Stimulated activated CD8-positive, alpha-beta memory T cell treated with anti-CD3 and anti-CD28 coated beads, Interleukin-15, amount 100 ng/mL, for 4 hours (primary cell): ENCODE data around the gene NCMAP.
A peak's percentile ranks its signal among the peaks of the same experiment; 100 is the strongest.

Experiments used
- DNase-seq, 2 donors: peaks; one replicate each; pipeline ENCODE4 v3.0.0-alpha.2; 2020; ENCODE audit warnings: low read depth in 2 of 2

The NCMAP gene

DNA sequence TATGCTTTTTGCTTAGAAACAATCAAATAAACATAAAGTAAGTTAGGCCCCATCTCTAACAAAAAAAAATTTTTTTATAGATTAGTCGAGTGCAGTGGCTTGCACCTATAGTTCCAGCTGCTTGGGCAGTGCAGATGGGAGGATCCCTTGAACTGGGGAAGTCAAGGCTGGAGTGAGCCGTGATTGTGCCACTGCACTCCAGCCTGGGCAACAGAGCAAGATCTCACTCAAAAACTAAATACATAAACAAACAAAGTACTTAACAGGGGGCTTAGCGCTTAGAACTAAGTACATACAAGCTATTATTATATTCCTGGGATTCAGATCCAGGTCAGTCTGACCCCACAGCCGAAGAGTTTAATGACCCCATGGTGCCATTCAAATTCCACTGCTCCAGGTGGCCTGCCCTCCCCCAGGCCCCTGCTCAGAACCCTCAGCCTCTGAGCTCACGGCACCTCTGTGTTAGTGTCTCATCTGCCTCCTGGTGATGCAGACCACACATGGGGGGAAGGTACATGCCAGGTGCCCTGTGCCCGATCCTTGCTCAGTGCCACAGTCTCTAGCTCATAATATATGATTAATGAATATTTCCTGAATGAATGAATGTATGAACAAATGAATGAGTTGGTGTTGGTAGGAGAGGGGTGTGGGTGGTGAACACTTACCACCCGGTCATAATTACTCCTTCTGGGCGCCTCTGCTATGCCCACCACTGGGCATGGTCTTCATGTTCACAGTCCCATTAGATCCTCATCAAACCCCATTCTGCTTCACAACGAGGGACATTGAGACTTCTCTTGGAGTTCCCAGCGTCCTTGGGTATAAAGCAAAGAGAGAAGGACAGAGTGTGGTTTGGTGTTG lies 14.6 kb downstream of the NCMAP start:
- DNase-seq, result no peak

DNA sequence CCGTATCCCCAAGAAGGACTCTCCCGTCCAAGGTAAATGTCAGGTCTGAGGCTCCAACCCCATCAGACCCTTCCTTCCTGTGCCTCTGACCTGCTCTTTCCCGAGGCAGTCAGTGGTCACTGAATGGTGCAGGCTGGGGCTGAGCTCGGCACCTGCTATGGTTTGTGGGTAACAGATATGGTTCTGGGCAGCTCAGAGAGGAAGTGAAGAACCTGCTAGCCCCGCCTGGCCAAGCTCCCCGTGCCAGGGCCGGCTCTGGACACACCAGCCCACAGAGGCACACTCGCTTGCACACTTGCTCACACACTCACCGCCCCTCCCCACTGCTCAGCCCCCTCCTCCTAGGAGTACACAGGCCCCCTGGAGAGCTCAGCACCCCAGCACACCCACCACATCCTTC lies 16.4 kb downstream of the NCMAP start:
- no peak for DNase-seq

DNA sequence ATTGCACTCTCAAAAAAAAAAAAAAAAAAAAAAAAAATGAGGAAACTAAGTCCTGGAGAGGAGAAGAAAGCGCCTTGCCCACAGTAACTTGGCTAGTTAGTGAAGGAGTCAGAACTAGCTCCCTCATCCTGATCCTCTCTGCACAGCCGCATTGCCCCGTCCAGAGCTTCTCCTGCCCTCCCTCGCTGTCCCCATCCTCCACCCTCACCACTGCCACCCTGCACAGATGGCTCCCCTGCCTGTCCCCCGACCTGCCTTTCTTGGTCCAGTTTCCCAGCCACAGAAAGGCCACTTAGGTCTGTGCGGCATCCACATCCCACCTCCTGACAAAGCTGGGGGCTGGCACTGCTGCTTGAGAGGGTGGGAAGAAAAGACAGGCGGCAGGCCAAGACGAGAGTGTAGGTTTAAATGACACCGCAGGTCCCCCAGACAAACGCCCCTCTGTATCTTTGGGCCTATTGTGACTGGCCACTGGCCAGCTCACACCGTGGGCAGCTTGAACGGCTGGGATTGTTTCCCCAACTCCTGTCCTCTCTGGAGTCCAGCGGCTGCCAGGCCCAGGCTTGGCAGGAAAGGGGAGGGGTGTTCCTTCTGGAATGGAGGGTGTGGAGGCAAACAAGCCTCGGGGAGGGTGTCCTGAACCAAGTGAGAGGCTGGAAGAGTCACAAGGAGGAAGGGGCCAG lies 20.2 kb downstream of the NCMAP start:
- DNase-seq, result no peak

DNA sequence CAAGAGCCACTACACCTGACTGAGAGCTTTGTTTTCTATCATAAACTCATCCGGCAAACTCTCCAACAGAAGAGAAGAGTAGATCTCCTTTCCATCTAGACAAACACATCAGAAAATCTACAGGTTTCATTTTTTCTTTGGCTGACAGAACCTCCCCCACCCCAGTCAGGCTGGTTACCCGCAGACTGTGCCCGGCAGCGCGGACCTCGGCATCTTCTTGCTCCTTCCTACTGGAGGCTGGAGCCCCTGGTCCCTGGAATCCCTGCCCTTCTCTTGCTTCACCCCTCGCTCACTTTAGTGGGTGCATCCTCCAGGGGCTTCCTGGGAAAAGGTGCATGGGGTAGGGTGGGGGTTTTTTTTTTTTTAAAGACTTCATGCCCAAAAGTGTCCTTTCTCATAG lies 23.0 kb downstream of the NCMAP start:
- DNase-seq, result no peak

DNA sequence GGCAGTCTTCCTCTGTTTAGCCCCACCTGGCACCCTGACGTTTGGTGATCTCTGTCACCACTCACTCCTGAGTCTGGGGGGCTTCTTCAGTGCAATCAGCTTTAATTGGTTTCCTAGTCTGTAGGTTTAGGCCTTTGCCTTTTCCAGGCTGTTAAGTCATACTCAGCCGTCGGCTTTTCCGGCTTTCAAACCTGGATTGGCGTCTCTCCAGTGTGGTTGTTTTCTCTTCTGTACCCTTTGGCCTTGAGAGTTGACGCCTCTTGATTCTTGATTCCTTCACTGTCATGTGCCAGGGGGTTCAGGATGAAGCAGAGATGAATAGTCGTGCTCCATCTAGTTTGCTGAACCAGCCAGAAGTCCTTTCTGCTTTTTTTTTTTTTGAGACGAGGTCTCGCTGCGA lies 24.9 kb downstream of the NCMAP start:
- DNase-seq, result no peak

DNA sequence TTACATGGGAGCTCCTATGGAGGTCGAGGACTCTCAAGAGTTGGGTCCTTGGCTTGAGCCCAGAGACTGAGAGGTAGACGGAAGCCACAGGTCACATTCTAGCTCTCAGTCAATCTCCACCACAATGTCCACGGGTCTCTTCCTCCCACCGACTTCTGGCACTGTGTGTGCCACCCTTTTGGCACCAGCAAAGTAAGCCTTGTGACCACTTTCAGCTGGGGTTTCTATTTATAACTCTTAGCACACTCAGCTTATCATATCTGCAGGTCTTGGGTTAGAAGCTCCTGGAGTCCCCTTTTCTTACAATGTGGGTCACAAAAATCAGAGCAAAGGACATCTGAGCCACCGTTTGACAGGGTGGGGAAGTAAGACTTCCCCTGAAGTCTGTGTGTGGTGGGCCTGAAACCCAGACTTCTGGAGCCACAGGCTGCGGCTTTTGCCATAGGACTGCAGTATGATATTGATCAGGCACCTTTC lies 28.3 kb downstream of the NCMAP start:
- no peak for DNase-seq

DNA sequence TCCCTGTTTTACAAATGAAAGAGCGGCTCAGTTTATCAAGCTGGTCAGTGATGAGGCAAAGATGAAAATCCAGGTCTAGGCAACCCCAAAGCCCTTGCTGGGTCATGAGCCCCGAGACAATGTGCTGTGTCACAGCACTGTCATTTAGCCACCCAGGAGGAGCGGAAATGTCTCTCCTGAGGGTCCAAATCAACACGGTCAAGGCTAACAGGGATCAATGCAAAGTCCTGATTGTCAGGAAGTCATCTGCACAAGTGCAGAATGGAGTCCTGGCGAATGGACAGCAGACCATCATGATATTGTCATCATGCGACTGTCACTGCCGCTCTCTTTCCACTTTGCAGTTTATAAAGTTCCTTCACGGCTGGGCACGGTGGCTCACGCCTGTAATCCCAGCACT lies 30.2 kb downstream of the NCMAP start:
- no peak for DNase-seq

DNA sequence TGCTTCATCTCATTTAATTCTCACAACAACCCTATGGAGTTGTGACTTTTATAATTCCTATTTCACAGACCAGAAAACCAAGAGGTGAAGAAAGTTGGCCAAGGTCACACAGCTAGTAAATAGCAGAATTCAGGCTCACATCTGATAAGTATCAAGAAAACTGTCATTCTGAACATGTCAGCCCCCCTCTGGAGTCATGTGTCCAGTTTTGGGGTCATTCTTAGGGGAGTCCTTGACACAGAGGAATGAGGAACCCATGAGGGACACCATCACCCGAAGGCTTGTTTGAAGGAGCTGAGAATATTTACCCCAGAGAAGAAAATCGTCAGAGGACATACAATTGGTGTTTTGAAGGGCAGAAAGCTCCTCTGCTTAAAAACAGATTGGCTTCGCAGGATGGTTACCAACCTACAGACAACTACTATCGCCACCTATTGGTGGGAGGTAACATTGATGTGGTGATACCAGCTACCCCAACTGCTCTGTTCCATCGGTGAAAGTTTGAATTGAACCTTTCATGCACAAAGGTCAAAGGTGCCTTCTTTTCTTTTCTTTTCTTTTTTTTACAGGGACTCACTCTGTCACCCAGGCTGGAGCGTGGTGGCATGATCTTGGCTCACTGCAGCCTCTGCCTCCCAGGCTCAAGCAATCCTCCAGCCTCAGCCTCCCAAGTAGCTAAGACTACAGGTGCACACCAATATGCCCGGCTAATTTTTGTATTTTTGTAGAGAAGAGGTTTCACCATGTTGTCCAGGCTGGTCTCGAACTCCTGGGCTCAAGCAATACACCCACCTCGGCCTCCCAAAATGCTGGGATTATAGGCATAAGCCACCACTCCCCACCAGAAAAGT lies 31.3 kb downstream of the NCMAP start:
- DNase-seq, result peak in 1 of 2 donors; percentile 37

DNA sequence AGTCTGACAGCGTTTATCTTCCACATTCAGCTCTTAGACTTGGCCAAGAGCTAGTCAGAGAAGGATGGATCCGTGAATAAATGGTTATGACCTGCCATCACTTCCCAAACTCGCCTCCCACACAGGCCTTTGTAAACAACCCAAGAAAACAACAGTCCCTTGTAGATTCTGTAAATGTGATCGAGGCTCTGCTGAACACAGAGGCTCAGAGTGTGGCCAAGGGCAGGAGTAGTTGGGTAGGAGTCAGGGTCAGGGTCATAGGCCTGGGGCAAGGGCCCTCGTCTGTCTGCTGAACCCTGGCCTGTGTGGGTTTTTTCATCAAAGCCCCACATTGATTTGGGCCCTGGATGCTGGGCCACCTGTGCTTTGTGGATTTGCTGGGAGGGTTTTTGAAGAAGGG lies 32.7 kb downstream of the NCMAP start:
- no peak for DNase-seq

DNA sequence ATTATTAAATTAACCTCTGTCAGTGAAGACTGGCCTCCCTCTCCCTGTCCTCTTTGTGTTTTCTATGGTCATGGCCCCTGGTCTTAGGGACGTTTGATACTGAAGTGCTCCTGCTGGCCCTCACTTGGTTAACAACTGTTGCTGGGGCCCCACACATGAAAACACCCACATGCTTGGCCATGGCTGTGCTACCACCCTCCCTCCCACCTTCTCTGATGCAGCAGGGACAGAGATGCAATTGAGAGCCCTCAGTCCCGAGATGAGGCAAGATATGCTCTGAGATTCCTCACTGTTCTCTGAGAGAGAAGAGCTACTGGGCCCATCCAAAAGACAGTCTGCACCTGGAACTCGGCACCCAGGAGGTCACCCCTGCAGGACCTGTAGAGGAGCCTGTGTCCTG lies 33.3 kb downstream of the NCMAP start:
- DNase-seq, result no peak

DNA sequence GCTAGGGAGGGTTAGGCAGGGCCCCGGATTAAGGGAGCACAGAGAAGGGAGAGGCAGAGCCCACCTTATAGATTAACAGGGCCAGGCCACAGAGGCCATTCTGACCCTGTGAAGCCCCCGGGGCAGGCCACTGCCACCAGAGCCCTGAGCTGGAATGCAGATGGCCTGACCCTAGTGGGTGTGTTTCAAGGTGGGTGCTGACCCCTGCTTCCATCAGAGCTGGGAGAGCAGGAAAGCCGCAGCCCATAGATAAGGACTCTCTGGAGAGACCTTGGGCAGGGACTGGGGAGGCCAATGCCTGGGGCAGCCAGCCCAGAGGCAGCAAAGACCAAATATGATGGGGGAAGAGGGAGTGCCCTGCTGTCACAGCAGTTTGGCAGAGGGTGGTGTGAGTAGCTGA lies 35.9 kb downstream of the NCMAP start:
- no peak for DNase-seq

DNA sequence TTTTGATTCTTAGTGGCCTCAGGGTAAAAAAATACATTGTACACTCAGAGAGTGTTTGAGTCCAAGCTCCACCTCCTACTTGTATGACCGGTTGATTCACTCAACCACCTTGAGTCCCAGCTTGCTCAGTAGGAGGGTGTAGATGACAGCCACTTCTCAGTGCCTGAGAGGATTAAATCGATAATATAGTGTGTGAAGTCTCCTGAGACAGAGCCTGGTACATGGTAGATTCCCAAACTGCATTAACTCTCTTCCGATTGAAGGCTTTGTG lies 38.4 kb downstream of the NCMAP start:
- no peak for DNase-seq

DNA sequence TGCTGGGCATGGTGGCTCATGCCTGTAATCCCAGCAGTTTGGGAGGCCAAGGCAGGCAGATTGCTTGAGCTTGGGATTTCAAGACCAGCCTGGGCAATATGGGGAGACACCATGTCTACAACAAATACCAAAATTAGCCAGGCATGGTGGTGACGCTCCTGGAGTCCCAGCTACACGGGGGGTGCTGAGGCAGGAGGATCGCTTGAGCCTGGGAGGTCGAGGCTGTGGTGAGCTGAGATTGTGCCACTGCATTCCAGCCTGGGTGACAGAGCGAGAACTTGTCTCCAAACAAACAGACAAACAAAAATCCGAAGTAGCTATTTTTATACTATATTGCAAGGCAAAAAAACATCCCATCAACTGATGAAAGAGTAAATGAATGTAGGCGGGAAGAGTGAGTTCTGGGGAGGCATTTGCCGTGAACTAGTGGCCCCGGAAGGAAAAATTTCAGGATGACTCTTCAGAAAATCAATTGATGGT lies 40.6 kb downstream of the NCMAP start:
- no peak for DNase-seq

DNA sequence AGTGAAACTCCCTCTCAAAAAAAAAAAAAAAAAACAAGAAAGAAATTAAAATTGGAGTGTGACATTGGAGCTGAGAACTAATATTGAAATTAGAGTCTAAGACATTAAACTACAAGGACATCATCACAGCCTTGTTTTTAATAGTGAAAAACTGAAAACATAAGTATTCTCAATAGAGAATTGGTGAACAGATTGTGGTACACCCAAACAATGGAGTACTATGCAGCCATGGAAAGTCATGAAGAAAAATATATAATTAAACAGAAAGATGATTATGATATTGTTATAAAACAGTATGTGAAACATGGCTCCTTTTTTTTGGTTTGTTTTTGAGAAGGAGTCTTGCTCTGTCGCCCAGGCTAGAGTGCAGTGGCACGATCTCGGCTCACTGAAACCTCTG lies 43.4 kb downstream of the NCMAP start:
- no peak for DNase-seq

DNA sequence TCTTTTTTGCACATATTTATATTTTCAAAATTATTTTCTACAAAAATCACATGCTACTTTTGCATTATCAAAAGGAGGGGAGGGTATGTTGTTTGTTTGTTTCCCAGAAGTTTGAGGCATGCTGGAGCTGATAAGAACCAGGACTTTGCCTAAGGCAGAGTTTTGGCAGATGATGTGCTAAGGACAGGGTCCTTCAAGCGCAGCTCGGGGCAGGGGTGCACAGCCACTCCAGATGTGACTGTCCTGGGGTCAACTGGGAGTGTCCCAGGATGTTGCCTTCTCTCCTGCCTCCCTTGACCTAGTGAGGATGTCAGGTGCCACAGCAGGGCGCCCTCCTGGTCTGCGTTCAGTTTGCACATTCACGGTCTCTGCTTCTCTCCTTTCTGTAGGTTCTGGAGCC lies 44.7 kb downstream of the NCMAP start:
- no peak for DNase-seq

DNA sequence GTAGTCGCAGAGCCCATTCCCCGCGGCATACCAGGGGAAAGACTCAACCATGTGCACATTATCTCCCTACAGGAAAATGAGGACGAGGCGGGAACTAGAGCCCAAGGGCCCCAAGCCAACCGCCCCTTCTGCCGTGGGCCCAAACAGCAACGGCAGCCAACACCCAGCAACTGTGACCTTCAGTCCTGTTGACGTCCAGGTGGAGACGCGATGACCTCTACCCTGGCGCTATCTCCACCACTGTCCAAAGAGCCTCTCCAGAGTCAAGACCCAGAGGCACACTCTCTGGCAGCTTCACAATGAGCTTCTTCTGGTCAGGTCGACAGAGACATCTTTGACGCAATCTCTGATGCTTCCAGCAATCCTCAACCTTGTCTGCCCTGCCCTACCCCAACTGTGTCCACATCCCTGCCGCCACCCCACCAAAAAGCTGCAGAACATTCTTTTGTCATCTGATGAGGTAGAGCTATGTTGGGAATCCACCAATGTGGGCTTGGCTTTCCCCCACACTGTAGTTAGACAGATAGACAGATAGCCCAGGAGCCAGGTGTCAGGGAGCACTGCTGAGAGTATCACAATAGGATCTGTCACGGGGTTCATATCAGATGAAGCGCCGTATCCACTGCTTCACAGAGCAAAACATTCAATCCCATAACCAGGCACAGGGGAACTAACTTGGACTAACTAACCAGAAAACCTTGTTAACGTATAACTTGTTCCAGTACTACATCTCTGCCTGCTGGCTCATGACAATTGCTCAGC lies 49.8 kb downstream of the NCMAP start:
- DNase-seq, result no peak

DNA sequence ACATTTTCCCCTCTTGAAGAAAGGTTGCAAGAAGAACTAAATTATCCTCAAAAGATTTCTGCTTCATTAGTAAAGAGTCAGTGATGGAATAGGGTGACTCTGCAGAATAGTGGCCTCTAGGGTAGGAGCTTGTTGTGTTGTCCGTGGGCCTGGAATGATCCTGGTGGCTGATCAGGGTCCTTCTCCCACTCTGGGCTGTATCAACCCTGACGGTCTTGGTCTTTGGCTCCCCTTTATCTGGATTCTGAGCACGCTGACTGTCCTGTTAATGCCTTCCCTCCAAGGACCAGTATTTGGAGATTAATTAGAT lies 50.4 kb downstream of the NCMAP start:
- DNase-seq, result no peak

DNA sequence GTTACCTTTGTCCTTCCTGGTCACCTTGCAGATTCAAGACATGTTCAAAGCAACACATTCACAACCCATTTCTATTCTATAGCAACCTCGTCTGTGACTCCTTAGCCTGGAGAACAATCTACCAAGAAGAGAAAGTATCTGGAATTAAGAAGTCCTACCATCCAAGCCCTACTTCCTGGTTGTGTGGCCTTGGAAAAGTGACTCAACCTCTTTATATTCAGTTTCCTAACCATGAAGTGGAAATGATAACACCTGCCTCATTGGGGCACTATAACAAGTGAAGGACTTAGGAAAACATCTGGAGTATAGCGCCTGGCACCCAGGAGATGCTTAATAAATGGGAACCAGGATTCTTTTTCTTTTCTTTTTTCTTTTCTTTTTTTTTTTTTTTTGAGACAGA lies 50.7 kb downstream of the NCMAP start:
- no peak for DNase-seq

DNA sequence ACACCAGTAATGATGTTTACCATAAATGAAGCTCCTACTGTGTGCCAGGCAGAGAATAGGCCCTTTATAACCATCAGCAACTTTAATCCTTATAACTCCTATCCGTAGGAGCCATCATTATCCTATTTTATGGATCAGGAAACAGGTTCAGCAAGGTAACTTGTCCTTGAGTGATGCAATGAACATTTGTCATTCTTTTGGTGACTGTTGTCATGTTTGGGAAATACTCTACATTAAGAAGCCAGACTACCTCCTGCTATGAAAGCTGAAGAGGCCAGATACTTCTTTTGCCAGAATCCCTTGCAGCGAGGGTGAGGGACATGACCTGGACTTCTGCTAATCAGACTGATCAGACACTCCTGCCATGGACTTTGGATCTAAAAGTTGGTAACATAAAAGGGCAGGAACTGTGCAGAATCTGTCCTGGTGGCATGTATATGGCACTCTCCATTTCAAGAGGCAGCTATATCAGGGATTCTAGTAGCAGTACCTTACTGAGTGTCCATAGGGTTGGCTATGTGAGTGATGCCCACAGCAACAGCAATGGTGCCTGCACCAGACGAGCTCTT lies 54.1 kb downstream of the NCMAP start:
- DNase-seq, result no peak

DNA sequence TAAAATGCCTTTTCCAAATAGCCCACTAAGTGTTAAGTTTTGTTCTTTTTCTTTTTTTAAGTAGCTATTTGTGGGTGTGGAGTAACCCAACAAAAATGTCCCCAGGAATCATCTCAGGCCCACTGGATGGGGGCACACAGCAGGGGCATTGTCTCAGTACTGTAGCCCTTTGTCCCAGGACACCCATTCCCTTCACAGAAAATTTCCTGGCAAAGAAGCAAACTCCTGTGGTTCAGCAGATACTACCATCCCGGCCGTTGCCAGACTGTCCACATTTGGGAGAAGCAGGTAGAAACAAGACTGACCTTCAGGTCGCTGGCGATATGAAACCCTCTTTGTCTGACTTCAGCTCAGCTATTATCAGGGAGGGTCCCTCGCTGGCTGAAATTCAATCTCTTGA lies 63.5 kb downstream of the NCMAP start:
- DNase-seq, result no peak

DNA sequence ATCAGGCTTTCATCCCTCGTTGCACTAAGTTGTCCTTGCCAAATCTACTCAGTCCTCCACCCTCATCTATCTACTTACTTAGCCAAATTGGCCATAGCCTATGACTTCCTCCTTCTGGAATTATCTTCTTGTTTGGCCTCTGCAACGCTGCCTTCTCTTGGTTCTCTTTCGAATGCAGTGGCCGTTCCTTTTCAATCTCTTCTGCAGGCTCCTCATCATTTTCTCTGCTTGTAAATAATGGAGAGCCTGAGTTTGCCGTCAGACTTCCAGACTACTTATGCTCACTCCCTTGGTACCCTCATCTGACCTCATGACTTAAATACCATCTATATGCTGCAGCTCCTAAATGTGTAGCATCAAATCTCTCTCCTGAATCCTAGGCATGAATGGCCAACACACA lies 64.8 kb downstream of the NCMAP start:
- no peak for DNase-seq

DNA sequence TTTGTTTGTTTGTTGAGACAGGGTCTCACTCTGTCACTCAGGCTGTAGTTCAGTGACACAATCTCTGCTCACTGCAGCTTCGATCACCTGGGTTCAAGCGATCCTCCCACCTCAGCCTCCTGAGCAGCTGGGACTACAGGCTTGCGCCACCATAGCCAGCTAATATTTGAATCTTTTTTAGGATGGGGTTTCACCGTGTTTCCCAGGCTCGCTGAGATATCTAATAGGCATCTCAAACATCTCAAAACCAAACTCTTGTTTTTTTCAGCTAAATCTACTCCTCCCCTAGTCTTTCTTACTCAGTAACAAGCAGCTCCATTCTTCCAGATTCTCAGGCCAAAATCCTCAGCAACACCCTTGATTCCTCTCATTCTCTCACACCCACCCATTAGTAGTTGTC lies 65.2 kb downstream of the NCMAP start:
- no peak for DNase-seq
